Astrocyte of the cerebellum (primary cell): ENCODE measurements around the gene ATP8A2.

Experiments used
- DNase-seq: peaks from one replicate; pipeline ENCODE4 v3.0.0-alpha.2; 2011; ENCODE audit warnings: low read depth
- H3K4me3 ChIP-seq: 2 replicates; pipeline ENCODE4 v1.5.1; 2011; ENCODE audit warnings: mild to moderate bottlenecking, low read depth, low read length, moderate library complexity
- CTCF ChIP-seq: IDR thresholded peaks from 2 replicates; pipeline ENCODE4 v1.5.1; 2012; ENCODE audit warnings: low read length, low read depth, moderate library complexity, mild to moderate bottlenecking; ENCODE audit errors: missing control alignments
- in situ Hi-C: cut with HindIII; loops from 2 replicates; pipeline ENCODE4 v1.10.0; 2017; ENCODE audit warnings: low sequenced_read_pairs

The ATP8A2 gene

DNA sequence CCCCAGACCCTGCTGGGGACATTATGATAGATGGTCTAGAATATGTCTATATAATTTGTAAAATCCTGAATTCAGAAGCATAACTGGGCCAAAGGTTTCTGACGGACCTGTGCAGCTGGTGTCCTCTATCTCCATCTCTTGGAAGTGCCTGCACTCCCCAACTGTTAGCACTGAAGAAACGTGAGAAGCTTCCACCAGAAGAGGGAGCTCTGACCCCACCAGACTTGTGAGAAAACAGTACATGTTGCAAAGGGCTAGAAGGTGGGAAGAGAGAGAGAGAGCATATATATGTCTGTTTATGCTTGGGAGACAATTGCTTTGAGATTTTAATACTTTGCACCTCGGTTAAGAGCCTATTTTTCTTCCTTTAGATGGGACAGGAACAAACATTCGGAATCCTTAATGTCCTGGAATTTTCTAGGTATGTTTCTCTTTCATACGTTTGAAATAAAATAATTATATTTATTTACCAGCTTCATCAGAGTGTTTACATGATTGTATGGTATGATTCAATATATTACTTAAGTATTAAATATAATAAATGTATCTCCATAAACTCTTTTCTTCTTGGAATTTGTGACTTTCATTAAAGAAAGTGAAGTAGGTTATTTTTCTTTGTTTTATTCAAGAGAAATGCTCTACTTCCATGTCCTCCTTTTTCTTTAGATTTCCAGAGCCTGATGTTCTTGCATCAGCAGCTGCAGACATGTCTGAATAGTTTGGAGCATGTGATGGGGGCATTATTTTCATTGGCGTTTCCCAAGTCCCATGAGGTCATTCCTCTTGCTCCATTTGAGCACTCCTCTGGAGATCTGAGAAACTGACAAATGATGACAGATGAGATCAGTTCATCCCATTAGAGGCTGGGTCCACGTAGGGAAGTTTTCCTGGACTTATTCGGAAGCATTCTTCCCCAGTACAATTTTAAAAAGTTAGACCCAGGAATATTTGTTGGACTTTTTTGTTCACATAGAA lies 202.9 kb downstream of the ATP8A2 start:
- peak; percentile 94 for TF ChIP-seq CTCF
- in situ Hi-C loops = no loop called here
- DNase-seq = peak; percentile 91
- no peak overlapping the region for H3K4me3 ChIP-seq

DNA sequence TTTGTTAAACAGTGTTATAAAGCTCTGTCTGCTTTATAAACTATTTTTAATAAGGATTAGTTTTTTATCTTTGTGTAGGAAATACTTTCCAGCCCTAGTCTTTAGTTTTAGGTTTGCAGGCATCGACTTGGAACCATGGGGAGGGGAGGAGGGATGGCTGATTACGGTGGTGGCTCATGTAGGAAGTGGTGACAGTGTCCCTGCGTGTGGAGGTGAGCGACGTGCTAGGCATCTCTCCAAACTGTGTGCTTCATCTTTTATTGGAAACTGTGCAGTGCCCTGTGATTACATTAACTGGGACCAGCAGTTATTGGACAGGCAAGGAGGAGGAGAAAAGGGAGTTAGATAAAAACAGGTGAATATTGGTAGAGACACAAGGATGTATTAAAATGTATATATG lies 203.8 kb downstream of the ATP8A2 start:
- in situ Hi-C loops = no loop called here
- DNase-seq = no peak
- no peak overlapping the region for H3K4me3 ChIP-seq
- TF ChIP-seq CTCF = no peak

- no peak overlapping the region for H3K4me3 ChIP-seq
- in situ Hi-C loops = no loop called here
- TF ChIP-seq CTCF = no peak
- no peak for DNase-seq
Measured at GRCh38 chr13:25578526-25578925, 206.8 kb downstream of the ATP8A2 start.

DNA sequence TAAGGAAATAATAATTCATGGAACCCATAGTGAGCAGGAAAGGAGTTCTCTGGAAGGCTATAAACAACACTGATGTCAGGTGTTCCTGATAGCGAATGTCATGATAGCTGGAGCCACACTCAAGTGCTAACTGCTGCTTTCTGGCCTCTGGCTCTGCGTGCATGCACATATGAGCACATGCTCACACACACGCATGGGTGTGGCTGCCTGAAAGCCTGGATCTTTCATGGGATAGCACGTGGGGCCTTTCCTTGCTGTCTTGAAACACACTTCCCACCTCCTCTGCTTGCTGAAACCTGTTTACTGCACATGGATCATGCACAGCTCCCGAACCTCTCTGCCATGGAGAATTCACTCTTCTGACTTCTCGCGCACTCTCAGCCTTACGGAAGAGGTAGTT lies 207.4 kb downstream of the ATP8A2 start:
- no peak overlapping the region for H3K4me3 ChIP-seq
- in situ Hi-C loops = no loop called here
- DNase-seq = no peak
- TF ChIP-seq CTCF = no peak

- in situ Hi-C loops = loop anchor here (5.0 kb wide), 1 partner anchor 486 kb away; no protein-coding TSS in a partner anchor
- no peak for DNase-seq
- TF ChIP-seq CTCF = no peak
- no peak overlapping the region for H3K4me3 ChIP-seq
Measured at GRCh38 chr13:25581351-25581750, 209.6 kb downstream of the ATP8A2 start.

DNA sequence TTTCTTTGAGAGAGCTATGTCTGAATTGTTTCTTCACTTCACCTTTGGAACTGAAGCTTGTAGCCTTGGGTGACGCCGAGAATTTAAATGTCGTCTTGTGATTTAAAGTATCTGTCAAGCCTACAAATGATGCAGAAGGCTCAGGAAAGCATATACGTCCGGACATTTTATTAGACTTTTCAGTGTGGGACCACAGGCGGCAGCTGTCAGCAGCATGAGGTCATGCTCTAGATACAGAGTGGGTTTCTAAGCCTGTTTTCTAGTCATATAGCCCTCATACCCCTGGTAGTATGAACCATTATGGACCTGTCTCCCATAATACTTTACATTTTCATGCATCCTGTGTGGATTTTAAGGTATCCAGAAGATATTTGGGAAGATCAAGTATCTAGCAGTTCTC lies 212.3 kb downstream of the ATP8A2 start:
- no peak overlapping the region for H3K4me3 ChIP-seq
- DNase-seq = no peak
- in situ Hi-C loops = loop anchor here (5.0 kb wide), 1 partner anchor 483 kb away; no protein-coding TSS in a partner anchor
- TF ChIP-seq CTCF = no peak
